GM12878 (cell line): ENCODE results near the gene BAG1. TPM values are rescaled to one million over a fixed set of nuclear protein-coding genes. Genes with fewer than 3 reads are reported as not detected.

ENCODE experiments used
- ASH2L ChIP-seq: fragments of 300-600, 200-600 bp; sonication (generic); IDR thresholded peaks from 2 replicates; pipeline ENCODE4 v1.6.1; 2017; ENCODE audit warnings: low read depth, mild to moderate bottlenecking, borderline replicate concordance
- ATF3 ChIP-seq: IDR thresholded peaks from 2 replicates; pipeline ENCODE4 v1.6.1; 2011; ENCODE audit warnings: low read depth, mild to moderate bottlenecking, low read length, moderate library complexity, borderline replicate concordance; ENCODE audit errors: extremely low read depth
- BMI1 ChIP-seq: fragments of 450-650 bp; IDR thresholded peaks from 2 replicates; pipeline ENCODE4 v1.6.1; 2016; ENCODE audit warnings: mild to moderate bottlenecking, moderate library complexity, borderline replicate concordance
- CBX3 ChIP-seq: fragments of 200-600 bp; sonication (generic); IDR thresholded peaks from 2 replicates; pipeline ENCODE4 v1.6.1; 2016; ENCODE audit warnings: low read depth, borderline replicate concordance
- CREB1 ChIP-seq: IDR thresholded peaks from 2 replicates; pipeline ENCODE4 v1.6.1; 2012; ENCODE audit warnings: low read depth, mild to moderate bottlenecking, inconsistent platforms
- CREM ChIP-seq: IDR thresholded peaks from 2 replicates; pipeline ENCODE4 v1.6.1; 2014; ENCODE audit warnings: antibody characterized with exemption, low read depth
- HDAC2 ChIP-seq: fragments of 200-600 bp; sonication (generic); IDR thresholded peaks from 2 replicates; pipeline ENCODE4 v1.6.1; 2017
- HDAC6 ChIP-seq: fragments of 200-600 bp; sonication (generic); IDR thresholded peaks from one replicate; pipeline ENCODE4 v1.8.0; 2017; ENCODE audit warnings: antibody characterized with exemption; ENCODE audit not compliant: unreplicated experiment
- IRF3 ChIP-seq: fragments of 450-650 bp; IDR thresholded peaks from 2 replicates; pipeline ENCODE4 v1.6.1; 2014; ENCODE audit warnings: mild to moderate bottlenecking
- NBN ChIP-seq: fragments of 450-650 bp; IDR thresholded peaks from 2 replicates; pipeline ENCODE4 v1.6.1; 2016
- PAX5 ChIP-seq: IDR thresholded peaks from 2 replicates; pipeline ENCODE4 v1.6.1; 2011; ENCODE audit warnings: low read depth, low read length, borderline replicate concordance
- RFX5 ChIP-seq: IDR thresholded peaks from 2 replicates; pipeline ENCODE4 v1.6.1; 2011; ENCODE audit warnings: low read depth, low read length, improper control_type of control experiment
- SIN3A ChIP-seq: IDR thresholded peaks from 2 replicates; pipeline ENCODE4 v1.6.1; 2012; ENCODE audit warnings: low read depth, low read length, improper control_type of control experiment
- SMARCA5 ChIP-seq: fragments of 450-650 bp; IDR thresholded peaks from 2 replicates; pipeline ENCODE4 v1.6.1; 2017; ENCODE audit warnings: mild to moderate bottlenecking
- SREBF2 ChIP-seq: IDR thresholded peaks from 2 replicates; pipeline ENCODE4 v1.6.1; 2012; ENCODE audit warnings: mild to moderate bottlenecking, low read length
- ZBTB4 ChIP-seq: fragments of 450-650 bp; formaldehyde crosslinking; IDR thresholded peaks from 2 replicates; pipeline ENCODE4 v1.4.0; 2022; ENCODE audit warnings: mild to moderate bottlenecking, moderate library complexity
- polyA plus RNA-seq, 11 experiments: library from polyadenylated mRNA; depleted of rRNA in 4 of 11; unstranded in 6 of 11; stranded (reverse) in 5 of 11; fragments of >200 nt; fragmentation: Nextera tagmentation in 4 of 11; fragmentation: Illumina TruSeq in 1 of 11; extraction: Ambion mirVana in 4 of 11; extraction: Trizol in 1 of 11; gene quantifications; 1 replicate in 1 of 11; 2 replicates in 10 of 11; pipeline versions ENCODE4 v1.2.1 to v1.2.3, GENCODE V29; 2011 to 2016; ENCODE audit warnings: inconsistent platforms in 2 of 11, missing spikeins in 2 of 11, low read depth in 1 of 11
- total RNA-seq, 4 experiments: library from RNA; depleted of rRNA in 3 of 4; stranded (reverse); fragments of >200 nt in 3 of 4; fragmentation: Illumina TruSeq in 1 of 4; extraction: Trizol in 1 of 4; gene quantifications; 2 replicates each; pipeline versions ENCODE4 v1.2.1 to v1.2.3, GENCODE V29; 2013 to 2021
- TF ChIP-seq, protein P1 (sequence below): IDR thresholded peaks from 2 replicates; pipeline ENCODE4 v1.6.1; 2012; ENCODE audit warnings: mild to moderate bottlenecking, low read depth, low read length
- TF ChIP-seq, protein P2 (sequence below): IDR thresholded peaks from 2 replicates; pipeline ENCODE4 v1.6.1; 2012; ENCODE audit warnings: low read length, inconsistent platforms

Gene BAG1
- total and polyA plus RNA-seq, 10 of the 15 experiments (the other 5 are each of a cell fraction or from before 2014, with no cell fraction given): 11.6 to 135 (median 68.9) TPM

GRCh38 chr9:33297432-33297831 is 32.9 kb upstream of the BAG1 start (continued):
- peak; percentile 70 for TF ChIP-seq RFX5
- TF ChIP-seq ZBTB4: no peak
- peak; percentile 59; the same call in 1 of the 2 replicates for TF ChIP-seq SIN3A
- no peak for TF ChIP-seq HDAC2
- no peak for TF ChIP-seq ATF3
- TF ChIP-seq SMARCA5: no peak
- TF ChIP-seq CREM: peak; percentile 20; the same call in 1 of the 2 replicates
- TF ChIP-seq, protein P1, sequence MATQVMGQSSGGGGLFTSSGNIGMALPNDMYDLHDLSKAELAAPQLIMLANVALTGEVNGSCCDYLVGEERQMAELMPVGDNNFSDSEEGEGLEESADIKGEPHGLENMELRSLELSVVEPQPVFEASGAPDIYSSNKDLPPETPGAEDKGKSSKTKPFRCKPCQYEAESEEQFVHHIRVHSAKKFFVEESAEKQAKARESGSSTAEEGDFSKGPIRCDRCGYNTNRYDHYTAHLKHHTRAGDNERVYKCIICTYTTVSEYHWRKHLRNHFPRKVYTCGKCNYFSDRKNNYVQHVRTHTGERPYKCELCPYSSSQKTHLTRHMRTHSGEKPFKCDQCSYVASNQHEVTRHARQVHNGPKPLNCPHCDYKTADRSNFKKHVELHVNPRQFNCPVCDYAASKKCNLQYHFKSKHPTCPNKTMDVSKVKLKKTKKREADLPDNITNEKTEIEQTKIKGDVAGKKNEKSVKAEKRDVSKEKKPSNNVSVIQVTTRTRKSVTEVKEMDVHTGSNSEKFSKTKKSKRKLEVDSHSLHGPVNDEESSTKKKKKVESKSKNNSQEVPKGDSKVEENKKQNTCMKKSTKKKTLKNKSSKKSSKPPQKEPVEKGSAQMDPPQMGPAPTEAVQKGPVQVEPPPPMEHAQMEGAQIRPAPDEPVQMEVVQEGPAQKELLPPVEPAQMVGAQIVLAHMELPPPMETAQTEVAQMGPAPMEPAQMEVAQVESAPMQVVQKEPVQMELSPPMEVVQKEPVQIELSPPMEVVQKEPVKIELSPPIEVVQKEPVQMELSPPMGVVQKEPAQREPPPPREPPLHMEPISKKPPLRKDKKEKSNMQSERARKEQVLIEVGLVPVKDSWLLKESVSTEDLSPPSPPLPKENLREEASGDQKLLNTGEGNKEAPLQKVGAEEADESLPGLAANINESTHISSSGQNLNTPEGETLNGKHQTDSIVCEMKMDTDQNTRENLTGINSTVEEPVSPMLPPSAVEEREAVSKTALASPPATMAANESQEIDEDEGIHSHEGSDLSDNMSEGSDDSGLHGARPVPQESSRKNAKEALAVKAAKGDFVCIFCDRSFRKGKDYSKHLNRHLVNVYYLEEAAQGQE: no peak
- no peak for TF ChIP-seq IRF3
- TF ChIP-seq BMI1: no peak
- no peak for TF ChIP-seq CBX3
- no peak for TF ChIP-seq HDAC6
- no peak for TF ChIP-seq SREBF2
- TF ChIP-seq, protein P2, sequence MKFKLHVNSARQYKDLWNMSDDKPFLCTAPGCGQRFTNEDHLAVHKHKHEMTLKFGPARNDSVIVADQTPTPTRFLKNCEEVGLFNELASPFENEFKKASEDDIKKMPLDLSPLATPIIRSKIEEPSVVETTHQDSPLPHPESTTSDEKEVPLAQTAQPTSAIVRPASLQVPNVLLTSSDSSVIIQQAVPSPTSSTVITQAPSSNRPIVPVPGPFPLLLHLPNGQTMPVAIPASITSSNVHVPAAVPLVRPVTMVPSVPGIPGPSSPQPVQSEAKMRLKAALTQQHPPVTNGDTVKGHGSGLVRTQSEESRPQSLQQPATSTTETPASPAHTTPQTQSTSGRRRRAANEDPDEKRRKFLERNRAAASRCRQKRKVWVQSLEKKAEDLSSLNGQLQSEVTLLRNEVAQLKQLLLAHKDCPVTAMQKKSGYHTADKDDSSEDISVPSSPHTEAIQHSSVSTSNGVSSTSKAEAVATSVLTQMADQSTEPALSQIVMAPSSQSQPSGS: peak; percentile 47; the same call in 1 of the 2 replicates
- TF ChIP-seq CREB1: 0 out of 2 replicates have a peak, but pooled peaks have one; percentile 31
- TF ChIP-seq PAX5: peak; percentile 17; the same call in 1 of the 2 replicates
- no peak for TF ChIP-seq NBN
- TF ChIP-seq ASH2L: no peak
